ENCODE measurements around the gene RBCK1. TPM values are rescaled to one million over a fixed set of nuclear protein-coding genes. Genes with fewer than 3 reads are reported as not detected.

RBCK1 gene
- total and polyA plus RNA-seq, 10 of the 15 experiments (the other 5 are each of a cell fraction or from before 2014, with no cell fraction given), result 14.1 to 99.7 (median 76.0) TPM

DNA sequence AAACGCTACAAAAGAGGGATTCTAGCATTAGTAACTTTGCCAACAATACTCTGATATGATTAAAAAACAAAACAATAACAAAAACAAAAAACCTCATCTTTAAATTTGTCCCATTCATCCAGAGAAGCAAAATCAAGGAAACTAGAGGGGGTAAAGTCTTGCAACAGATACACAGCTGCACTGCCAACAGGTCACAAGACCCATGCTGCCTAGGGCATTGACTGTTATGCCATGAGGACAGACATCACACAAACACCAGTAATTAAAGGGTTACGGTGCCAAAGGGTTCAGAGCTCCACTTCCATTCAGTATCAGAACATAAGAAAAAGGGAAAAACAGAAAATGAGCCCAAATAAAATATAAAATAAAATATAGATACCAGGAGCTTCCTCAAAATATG, 52.6 kb downstream of the RBCK1 start:
- H3K4me1 ChIP-seq (ENCODE audit: control insufficient read depth, insufficient read depth, low read length), result peaks cover 5% of the 10 kb centered on the region
- in situ Hi-C loops (cut with MboI) (no loop called here), intact Hi-C loops (cut with micrococcal nuclease; ENCODE audit: unreplicated experiment) (loop anchor here (5.0 kb wide), 1 partner anchor 108 kb away; no protein-coding TSS in a partner anchor)
- FAIRE-seq (no peak), ATAC-seq (no peak), DNase-seq (ENCODE audit: low read depth, low spot score) (no peak)
- no TSS peak for BruUV-seq (replicated peaks)
- H3K9me3 ChIP-seq (replicated peaks; ENCODE audit: control insufficient read depth, insufficient read depth, low read length), result no peaks in the 10 kb centered on the region
- H2AFZ ChIP-seq (ENCODE audit: control insufficient read depth, low read depth, low read length), result no peak overlapping the region
- POLR2A ChIA-PET, result interaction anchor here (1.6 kb wide), 1 partner anchor 12 kb away, joined by 7 read pairs; no protein-coding TSS in a partner anchor
- H3K36me3 ChIP-seq (ENCODE audit: control insufficient read depth in 2 of 2, insufficient read depth in 2 of 2, low read length in 1 of 2), result no peaks in the 10 kb centered on the region; a peak in 1 of 4 replicates
- CTCF ChIA-PET, result interaction anchor here (0.9 to 1.2 kb wide), 2 partner anchors 12 to 51 kb away, joined by 3 read pairs; no protein-coding TSS in a partner anchor
- SMC1A ChIA-PET (ENCODE audit: uncharacterized antibody, unreplicated experiment), result interaction anchor here (0.8 to 1.6 kb wide), 3 partner anchors 12 to 80 kb away, joined by 3 to 5 read pairs (median 4); no protein-coding TSS in a partner anchor
- RAD21 ChIA-PET (ENCODE audit: unreplicated experiment), result interaction anchor here (1.4 to 1.5 kb wide), 2 partner anchors 52 to 53 kb away, joined by 3 to 4 read pairs; no protein-coding TSS in a partner anchor
- H3K27ac ChIP-seq (ENCODE audit: control insufficient read depth, insufficient read depth), result no peak overlapping the region
- 71% methylated on average over 2 of the region's 2 CpGs for WGBS (ENCODE audit: insufficient coverage, insufficient replicate concordance, low lambda C conversion rate, missing lambda C conversion rate)
- TF ChIP-seq ASH2L (IDR thresholded peaks at IDR 0.05; ENCODE audit: borderline replicate concordance, low read depth) (no peak), WRNIP1 (IDR thresholded peaks at IDR 0.05; ENCODE audit: borderline replicate concordance, low read depth, low read length) (no peak), IKZF1 (conservative IDR thresholded peaks at IDR 0.05) (no peak)
- TF ChIP-seq, protein P1, sequence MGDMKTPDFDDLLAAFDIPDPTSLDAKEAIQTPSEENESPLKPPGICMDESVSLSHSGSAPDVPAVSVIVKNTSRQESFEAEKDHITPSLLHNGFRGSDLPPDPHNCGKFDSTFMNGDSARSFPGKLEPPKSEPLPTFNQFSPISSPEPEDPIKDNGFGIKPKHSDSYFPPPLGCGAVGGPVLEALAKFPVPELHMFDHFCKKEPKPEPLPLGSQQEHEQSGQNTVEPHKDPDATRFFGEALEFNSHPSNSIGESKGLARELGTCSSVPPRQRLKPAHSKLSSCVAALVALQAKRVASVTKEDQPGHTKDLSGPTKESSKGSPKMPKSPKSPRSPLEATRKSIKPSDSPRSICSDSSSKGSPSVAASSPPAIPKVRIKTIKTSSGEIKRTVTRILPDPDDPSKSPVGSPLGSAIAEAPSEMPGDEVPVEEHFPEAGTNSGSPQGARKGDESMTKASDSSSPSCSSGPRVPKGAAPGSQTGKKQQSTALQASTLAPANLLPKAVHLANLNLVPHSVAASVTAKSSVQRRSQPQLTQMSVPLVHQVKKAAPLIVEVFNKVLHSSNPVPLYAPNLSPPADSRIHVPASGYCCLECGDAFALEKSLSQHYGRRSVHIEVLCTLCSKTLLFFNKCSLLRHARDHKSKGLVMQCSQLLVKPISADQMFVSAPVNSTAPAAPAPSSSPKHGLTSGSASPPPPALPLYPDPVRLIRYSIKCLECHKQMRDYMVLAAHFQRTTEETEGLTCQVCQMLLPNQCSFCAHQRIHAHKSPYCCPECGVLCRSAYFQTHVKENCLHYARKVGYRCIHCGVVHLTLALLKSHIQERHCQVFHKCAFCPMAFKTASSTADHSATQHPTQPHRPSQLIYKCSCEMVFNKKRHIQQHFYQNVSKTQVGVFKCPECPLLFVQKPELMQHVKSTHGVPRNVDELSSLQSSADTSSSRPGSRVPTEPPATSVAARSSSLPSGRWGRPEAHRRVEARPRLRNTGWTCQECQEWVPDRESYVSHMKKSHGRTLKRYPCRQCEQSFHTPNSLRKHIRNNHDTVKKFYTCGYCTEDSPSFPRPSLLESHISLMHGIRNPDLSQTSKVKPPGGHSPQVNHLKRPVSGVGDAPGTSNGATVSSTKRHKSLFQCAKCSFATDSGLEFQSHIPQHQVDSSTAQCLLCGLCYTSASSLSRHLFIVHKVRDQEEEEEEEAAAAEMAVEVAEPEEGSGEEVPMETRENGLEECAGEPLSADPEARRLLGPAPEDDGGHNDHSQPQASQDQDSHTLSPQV (IDR thresholded peaks at IDR 0.05), result no peak
- H3K27me3 ChIP-seq (replicated peaks in 1 of 2; ENCODE audit: control insufficient read depth in 2 of 2, insufficient read depth in 2 of 2, low read length in 1 of 2), result no peaks in the 10 kb centered on the region
- no peak overlapping the region for H3K9ac ChIP-seq (ENCODE audit: control insufficient read depth, insufficient read depth, low read length)
- H3K4me2 ChIP-seq (ENCODE audit: control insufficient read depth, insufficient read depth), result peak overlapping the region; percentile 73
- H3K79me2 ChIP-seq (ENCODE audit: control insufficient read depth, insufficient read depth, low read length), result peaks cover 44% of the 10 kb centered on the region
- peak overlapping the region; percentile 19; the same call in 1 of the 2 replicates for H3K4me3 ChIP-seq
- H4K20me1 ChIP-seq (ENCODE audit: control insufficient read depth, insufficient read depth), result no peaks in the 10 kb centered on the region

Measured in GM12878 (cell line).